Muscle of leg (tissue), 11 donors: Measurements from ENCODE around the gene NDUFS2. TPM values are rescaled to one million over a fixed set of nuclear protein-coding genes. Genes with fewer than 3 reads are reported as not detected.
A peak's percentile ranks its signal among the peaks of the same experiment; 100 is the strongest.
"Not testable (repeated sequence)": the region's sequence is repeated elsewhere in the genome, so short reads cannot be mapped to it uniquely, and the experiment has no call there.

Experiments
- DNase-seq: peaks from one replicate; pipeline ENCODE4 v3.0.0; 2013
- H3K27ac ChIP-seq: one replicate; pipeline ENCODE4 v1.5.1; 2013; ENCODE audit warnings: mild to moderate bottlenecking, low read length, control low read depth
- H3K27me3 ChIP-seq: one replicate; pipeline ENCODE4 v1.6.1; 2013; ENCODE audit warnings: low read length; ENCODE audit not compliant: control insufficient read depth, insufficient read depth
- H3K36me3 ChIP-seq: one replicate; pipeline ENCODE4 v1.6.1; 2013; ENCODE audit warnings: low read length; ENCODE audit not compliant: control insufficient read depth, insufficient read depth
- H3K4me1 ChIP-seq: one replicate; pipeline ENCODE4 v1.6.1; 2013; ENCODE audit warnings: low read length; ENCODE audit not compliant: control insufficient read depth, insufficient read depth
- H3K4me3 ChIP-seq: one replicate; pipeline ENCODE4 v1.5.1; 2013; ENCODE audit warnings: low read length, control low read depth
- H3K9me3 ChIP-seq: replicated peaks from 2 replicates; pipeline ENCODE4 v1.6.1; 2013; ENCODE audit warnings: low read depth, low read length; ENCODE audit not compliant: control insufficient read depth
- WGBS: methylation state at CpG from one replicate; pipeline ENCODE4 v1.1.5; 2013; ENCODE audit warnings: missing lambda C conversion rate; ENCODE audit not compliant: insufficient coverage; 5-methylcytosine and 5-hydroxymethylcytosine counted together
- polyA plus RNA-seq, 8 donors: library from polyadenylated mRNA; unstranded; fragments of 120-200 nt; gene quantifications; one replicate each; pipeline versions ENCODE4 v1.2.1 to v1.2.3, GENCODE V29; 2013; ENCODE audit warnings: inconsistent platforms in 1 of 8, low replicate concordance in 1 of 8; ENCODE audit not compliant: insufficient read length in 8 of 8, insufficient read depth in 1 of 8
- total RNA-seq: library from RNA; stranded (reverse); fragments of 120-200 nt; gene quantifications from one replicate; pipeline ENCODE4 v1.2.4, GENCODE V29; 2013

The NDUFS2 gene
- total and polyA plus RNA-seq, 9 donors = 84.4 to 163 (median 146) TPM

GRCh38 chr1:161219078-161219892 is 17.1 kb downstream of the NDUFS2 start:
- DNase-seq = no peak
- 79% methylated on average over 4 of the region's 5 CpGs for WGBS
- no peaks in the 10 kb centered on the region for H3K27me3 ChIP-seq
- no peak overlapping the region for H3K27ac ChIP-seq
- H3K36me3 ChIP-seq = peaks cover 4% of the 10 kb centered on the region
- no peak overlapping the region for H3K4me3 ChIP-seq
- H3K4me1 ChIP-seq = peaks cover 3% of the 10 kb centered on the region
- no peaks in the 10 kb centered on the region for H3K9me3 ChIP-seq

DNA sequence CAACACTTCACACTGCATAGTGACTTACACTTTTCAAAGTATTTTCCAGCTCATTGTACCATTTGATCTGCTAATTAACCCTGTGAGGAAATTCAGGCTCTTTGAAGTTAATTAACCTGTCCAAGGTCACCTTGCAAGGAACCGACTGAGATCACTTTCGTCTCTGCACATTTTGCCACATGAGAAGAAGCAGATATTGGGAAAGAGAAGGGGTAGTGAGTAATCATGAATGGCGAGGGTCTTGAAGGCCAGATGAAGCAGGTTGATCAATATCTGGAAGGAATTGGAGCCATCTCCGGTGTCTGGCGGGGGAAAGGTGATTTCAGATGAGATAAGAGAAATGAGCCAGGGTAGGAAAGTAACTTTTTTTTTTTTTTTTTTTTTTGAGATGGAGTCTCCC is 17.8 kb downstream of the NDUFS2 start:
- Histone ChIP-seq H3K4me1 (peaks cover 4% of the 10 kb centered on the region), H3K36me3 (peaks cover under 1% of the 10 kb centered on the region), H3K4me3 (no peak overlapping the region), H3K27me3 (no peaks in the 10 kb centered on the region), H3K27ac (no peak overlapping the region), H3K9me3 (no peaks in the 10 kb centered on the region)
- no peak for DNase-seq
- 73% methylated on average over 3 of the region's 5 CpGs for WGBS

- Histone ChIP-seq H3K9me3 (no peaks in the 10 kb centered on the region), H3K4me1 (peaks cover 21% of the 10 kb centered on the region), H3K36me3 (no peaks in the 10 kb centered on the region), H3K27me3 (no peaks in the 10 kb centered on the region), H3K27ac (no peak overlapping the region), H3K4me3 (no peak overlapping the region)
- WGBS = 80% methylated on average over 2 of the region's 6 CpGs
- DNase-seq = no peak
These were observed 20.2 kb downstream of the NDUFS2 start for GRCh38 chr1:161222175-161223019.

- Histone ChIP-seq H3K27ac (no peak overlapping the region), H3K4me3 (no peak overlapping the region), H3K36me3 (peaks cover 10% of the 10 kb centered on the region), H3K4me1 (peaks cover 27% of the 10 kb centered on the region), H3K27me3 (no peaks in the 10 kb centered on the region), H3K9me3 (no peaks in the 10 kb centered on the region)
- DNase-seq = no peak
- WGBS = 90% methylated on average over 2 of the region's 7 CpGs
These were observed 21.9 kb downstream of the NDUFS2 start for GRCh38 chr1:161223805-161224694.

GRCh38 chr1:161224695-161225087 is 22.5 kb downstream of the NDUFS2 start:
- Histone ChIP-seq H3K36me3 (peaks cover 17% of the 10 kb centered on the region), H3K4me1 (peaks cover 27% of the 10 kb centered on the region)
- WGBS = no CpG with 5 or more reads among the region's 13 CpGs
- not testable (repeated sequence) for DNase-seq, H3K9me3 ChIP-seq, H3K27ac ChIP-seq, H3K4me3 ChIP-seq, H3K27me3 ChIP-seq

- DNase-seq = no peak
- Histone ChIP-seq H3K4me1 (peaks cover 27% of the 10 kb centered on the region), H3K27me3 (no peaks in the 10 kb centered on the region), H3K9me3 (no peaks in the 10 kb centered on the region), H3K27ac (peak overlapping the region; percentile 78), H3K4me3 (no peak overlapping the region), H3K36me3 (peaks cover 21% of the 10 kb centered on the region)
- WGBS = 58% methylated on average over 3 of the region's 7 CpGs
These were observed 23.0 kb downstream of the NDUFS2 start for GRCh38 chr1:161225178-161225533.

- peak; percentile 99 for DNase-seq
- Histone ChIP-seq H3K36me3 (peaks cover 22% of the 10 kb centered on the region), H3K27ac (peak within 1 kb of the TSS; percentile 78), H3K9me3 (no peaks in the 10 kb centered on the region), H3K4me1 (peaks cover 27% of the 10 kb centered on the region), H3K27me3 (no peaks in the 10 kb centered on the region), H3K4me3 (peak within 1 kb of the TSS; percentile 82)
- WGBS = 2% methylated on average over 10 of the region's 16 CpGs
These were observed 23.6 kb downstream of the NDUFS2 start, which contains the start of gene TOMM40L for GRCh38 chr1:161225534-161226319. Gene TOMM40L, plus strand, starts transcription at chr1:161226060. Its CDS starts 430 bp downstream, at chr1:161226490.

- Histone ChIP-seq H3K4me1 (peaks cover 27% of the 10 kb centered on the region), H3K9me3 (no peaks in the 10 kb centered on the region), H3K27ac (peak overlapping the region; percentile 29), H3K36me3 (peaks cover 22% of the 10 kb centered on the region), H3K27me3 (no peaks in the 10 kb centered on the region), H3K4me3 (peak overlapping the region; percentile 82)
- WGBS = 27% methylated on average over 9 of the region's 15 CpGs
- no peak for DNase-seq
These were observed 24.1 kb downstream of the NDUFS2 start for GRCh38 chr1:161226320-161226711.

GRCh38 chr1:161226759-161227158 is 24.6 kb downstream of the NDUFS2 start:
- DNase-seq = no peak
- H3K27me3 ChIP-seq = no peaks in the 10 kb centered on the region
- WGBS = 70% methylated on average over 2 of the region's 3 CpGs
- no peaks in the 10 kb centered on the region for H3K9me3 ChIP-seq
- H3K4me3 ChIP-seq = peak overlapping the region; percentile 82
- H3K4me1 ChIP-seq = peaks cover 27% of the 10 kb centered on the region
- H3K36me3 ChIP-seq = peaks cover 22% of the 10 kb centered on the region
- no peak overlapping the region for H3K27ac ChIP-seq
